AG10803 (cell line): ENCODE measurements around the gene BZW1.

Experiments
- DNase-seq: peaks from one replicate; pipeline ENCODE4 v3.0.0; 2010; ENCODE audit warnings: low read depth
- H3K4me3 ChIP-seq: 2 replicates; pipeline ENCODE4 v1.5.1; 2011; ENCODE audit warnings: mild to moderate bottlenecking, low read length, control low read depth
- CTCF ChIP-seq: conservative IDR thresholded peaks from 2 replicates; pipeline ENCODE4 v1.5.1; 2011; ENCODE audit warnings: mild to moderate bottlenecking, low read length, control low read depth, inconsistent platforms

BZW1 gene

GRCh38 chr2:200873560-200873959, 61.9 kb downstream of the BZW1 start:
- DNase-seq, result no peak
- TF ChIP-seq CTCF, result no peak
- H3K4me3 ChIP-seq, result no peak overlapping the region
